ENCODE data around the gene CYP8B1.

Gene CYP8B1

DNA sequence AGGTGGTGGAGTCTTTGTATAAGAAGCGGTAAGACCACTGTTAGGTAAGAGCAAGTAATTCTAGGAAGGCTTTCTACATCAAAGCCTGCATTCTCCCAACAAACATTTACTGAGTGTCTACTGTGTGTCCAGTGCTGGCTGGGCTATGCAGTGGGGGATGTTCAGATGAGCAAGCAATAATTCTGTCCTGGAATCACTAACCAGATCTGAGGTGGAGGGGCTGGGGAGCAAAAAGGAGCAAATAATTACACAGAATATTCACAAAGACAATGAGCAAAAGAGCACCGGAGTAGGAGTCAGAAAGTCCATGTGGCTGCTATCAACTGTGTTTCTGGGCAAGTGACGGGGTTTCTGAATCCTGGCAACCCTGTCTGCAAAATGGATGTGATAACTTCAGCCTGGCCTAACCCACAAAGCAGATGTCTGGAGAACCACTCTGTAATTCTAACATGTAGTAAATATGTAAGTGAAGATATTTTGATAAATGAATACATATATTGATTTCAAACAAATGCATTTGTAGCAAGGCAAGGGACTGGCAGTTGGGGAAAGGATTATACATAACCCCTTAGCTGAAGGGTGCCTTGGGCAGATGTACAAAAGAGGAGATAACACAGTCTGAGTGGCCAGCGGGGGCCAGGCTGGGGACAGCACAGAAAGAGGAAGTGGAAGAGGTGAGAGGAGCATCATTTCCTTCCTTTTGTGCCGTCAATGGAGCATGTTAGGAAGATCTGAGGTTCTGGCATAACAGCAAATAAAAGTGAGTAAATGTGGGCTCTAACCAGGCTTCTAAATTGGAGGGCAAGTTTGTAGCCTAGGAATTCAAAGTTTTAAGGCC lies 28.8 kb downstream of the CYP8B1 start:
- no peak overlapping the region for H3K4me3 ChIP-seq (replicated peaks; ENCODE audit: low read depth, low read length)
- TF ChIP-seq CTCF (IDR thresholded peaks at IDR 0.05; ENCODE audit: low read length, missing control alignments), result no peak
- DNase-seq (ENCODE audit: low read depth), result no peak

DNA sequence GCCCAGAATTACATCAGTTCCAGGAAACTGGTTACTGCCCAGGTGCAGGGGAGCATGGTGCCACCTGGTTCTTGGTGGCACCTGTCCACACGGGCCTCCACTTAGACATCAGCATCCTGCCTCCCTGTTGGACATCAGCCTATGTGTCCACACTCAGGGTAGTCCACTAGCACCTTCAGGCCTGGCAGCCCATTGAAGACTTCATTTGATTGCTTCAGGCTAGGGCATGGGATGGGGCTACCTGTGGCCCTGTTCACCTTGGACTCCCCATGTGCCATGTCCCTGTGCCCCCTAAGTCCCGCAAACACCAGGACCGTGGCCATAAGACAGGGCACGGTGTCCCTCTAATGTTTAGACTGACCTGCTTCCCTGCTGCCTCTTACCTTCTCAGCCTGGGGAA lies 30.9 kb downstream of the CYP8B1 start:
- DNase-seq (ENCODE audit: low read depth), result no peak
- no peak for TF ChIP-seq CTCF (IDR thresholded peaks at IDR 0.05; ENCODE audit: low read length, missing control alignments)
- H3K4me3 ChIP-seq (replicated peaks; ENCODE audit: low read depth, low read length), result no peak overlapping the region

DNA sequence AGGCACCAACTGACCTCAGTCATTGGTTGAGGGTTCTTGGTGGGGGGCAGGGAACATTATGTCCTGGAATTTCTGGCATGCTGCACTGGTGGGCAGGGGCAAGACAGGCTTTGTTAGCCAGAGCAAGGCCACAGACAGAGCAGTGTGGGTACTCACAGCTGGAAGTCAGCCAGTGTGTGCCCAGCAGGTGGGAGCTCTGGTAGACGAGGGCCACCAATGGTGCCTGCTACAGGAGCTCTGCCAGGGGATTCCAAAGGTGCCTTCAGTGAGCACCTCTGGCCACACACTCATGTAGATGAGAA lies 31.3 kb downstream of the CYP8B1 start:
- H3K4me3 ChIP-seq (replicated peaks; ENCODE audit: low read depth, low read length), result no peak overlapping the region
- TF ChIP-seq CTCF (IDR thresholded peaks at IDR 0.05; ENCODE audit: low read length, missing control alignments), result no peak
- no peak for DNase-seq (ENCODE audit: low read depth)

GRCh38 chr3:42843713-42844411 lies 31.8 kb downstream of the CYP8B1 start:
- no peak for DNase-seq (ENCODE audit: low read depth)
- no peak for TF ChIP-seq CTCF (IDR thresholded peaks at IDR 0.05; ENCODE audit: low read length, missing control alignments)
- H3K4me3 ChIP-seq (replicated peaks; ENCODE audit: low read depth, low read length), result no peak overlapping the region

DNA sequence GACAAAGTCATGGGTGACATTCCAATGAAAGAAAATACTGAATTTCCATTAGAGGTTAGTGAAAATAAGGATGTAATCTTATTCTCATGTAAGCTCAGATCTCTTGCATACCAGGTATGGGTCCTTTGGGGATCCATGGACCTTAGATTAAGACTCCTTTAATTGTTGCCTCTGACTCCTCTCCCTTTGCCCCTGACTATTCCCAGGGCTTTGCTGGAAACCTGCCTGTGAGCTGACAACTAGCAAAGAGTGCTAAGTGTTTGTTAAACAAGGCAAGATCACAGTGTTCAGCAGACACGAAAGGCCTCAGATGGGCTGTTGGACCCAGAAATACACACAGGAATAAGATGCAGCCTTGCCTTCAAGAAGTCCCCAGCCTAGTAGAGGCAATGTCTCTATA lies 34.3 kb downstream of the CYP8B1 start:
- no peak for TF ChIP-seq CTCF (IDR thresholded peaks at IDR 0.05; ENCODE audit: low read length, missing control alignments)
- no peak for DNase-seq (ENCODE audit: low read depth)
- H3K4me3 ChIP-seq (replicated peaks; ENCODE audit: low read depth, low read length), result no peak overlapping the region

DNA sequence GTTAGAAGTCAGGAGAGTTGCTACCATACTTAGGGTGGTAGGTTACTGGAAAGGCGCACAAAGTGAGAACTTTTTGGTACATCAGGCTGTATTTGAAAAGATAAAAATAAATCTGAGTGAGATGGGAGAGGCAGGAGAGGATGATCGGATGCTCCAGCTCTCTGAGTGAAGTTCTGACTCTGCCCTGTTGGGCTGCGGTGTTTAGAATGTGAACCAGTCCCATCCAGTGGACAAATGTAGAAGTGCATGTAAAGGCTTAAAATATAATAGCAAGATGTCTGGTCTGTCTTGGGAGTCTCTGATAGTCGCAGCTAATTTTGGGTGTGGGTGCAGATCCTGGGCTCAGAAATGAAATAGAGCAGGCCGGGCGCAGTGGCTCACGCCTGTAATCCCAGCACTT lies 36.1 kb downstream of the CYP8B1 start:
- TF ChIP-seq CTCF (IDR thresholded peaks at IDR 0.05; ENCODE audit: low read length, missing control alignments), result peak; percentile 82
- peak; percentile 77 for DNase-seq (ENCODE audit: low read depth)
- H3K4me3 ChIP-seq (replicated peaks; ENCODE audit: low read depth, low read length), result no peak overlapping the region

Measured in fibroblast of pulmonary artery (primary cell).